GM12891 (cell line): Measurements from ENCODE around the gene ZSWIM7.

Experiments
- POLR2A ChIP-seq: IDR thresholded peaks from 2 replicates; pipeline ENCODE4 v1.6.1; 2011; ENCODE audit warnings: low read depth, low read length, control low read depth
- POLR2AphosphoS5 ChIP-seq: IDR thresholded peaks from 2 replicates; pipeline ENCODE4 v1.6.1; 2011; ENCODE audit warnings: low read depth, low read length, control low read depth

DNA sequence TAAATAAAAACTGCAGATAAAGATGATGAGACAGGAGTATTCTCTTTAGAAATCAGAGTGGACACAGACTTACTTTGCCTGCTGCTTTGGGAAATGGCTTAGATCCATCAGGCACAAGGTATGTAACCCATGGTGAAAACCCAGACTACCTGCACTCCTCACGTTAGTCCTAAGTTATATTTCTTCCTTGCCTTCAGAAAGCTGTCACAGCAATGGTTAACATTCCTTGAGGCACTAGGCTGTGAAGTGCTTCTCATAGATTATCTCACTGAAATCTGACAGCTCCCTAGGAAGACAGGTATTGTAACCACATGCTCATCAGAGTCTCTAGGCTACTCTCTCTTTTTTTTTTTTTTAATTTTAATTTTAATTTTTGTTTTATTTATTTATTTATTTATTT lies 20.9 kb downstream of the ZSWIM7 start:
- TF ChIP-seq POLR2A = no peak
- no peak for TF ChIP-seq POLR2AphosphoS5
